Lower lobe of right lung (tissue), 2 donors: ENCODE measurements around the gene PAX9. TPM values are rescaled to one million over a fixed set of nuclear protein-coding genes. Genes with fewer than 3 reads are reported as not detected.
"Not testable (repeated sequence)": the region's sequence is repeated elsewhere in the genome, so short reads cannot be mapped to it uniquely, and the experiment has no call there.

Experiments used
- ATAC-seq, 2 donors: fragments of 200-7000 bp; cut with Tn5 transposase; one replicate each; pipeline ENCODE4 v1.9.1; 2020 to 2022; ENCODE audit warnings: mild to moderate bottlenecking in 2 of 2, moderate library complexity in 2 of 2
- DNase-seq: peaks from one replicate; pipeline ENCODE4 v3.0.0-alpha.2; 2020
- H3K27ac ChIP-seq: fragments of 200-600 bp; one replicate; pipeline ENCODE4 v1.8.0; 2022
- H3K27me3 ChIP-seq: fragments of 200-600 bp; one replicate; pipeline ENCODE4 v1.8.0; 2022; ENCODE audit warnings: low read depth
- H3K36me3 ChIP-seq: fragments of 200-600 bp; one replicate; pipeline ENCODE4 v1.8.0; 2022; ENCODE audit warnings: mild to moderate bottlenecking
- H3K4me1 ChIP-seq: fragments of 200-600 bp; one replicate; pipeline ENCODE4 v1.8.0; 2022
- H3K4me3 ChIP-seq: fragments of 200-600 bp; one replicate; pipeline ENCODE4 v1.8.0; 2022; ENCODE audit warnings: mild to moderate bottlenecking
- H3K9me3 ChIP-seq: fragments of 200-600 bp; one replicate; pipeline ENCODE4 v1.8.0; 2022
- intact Hi-C: fragments of 100-400 bp; cut with DNase I; formaldehyde crosslinking; loops from one replicate; pipeline ENCODE4 v1.11.0; 2022
- total RNA-seq: library from RNA; stranded (reverse); fragmentation: NEBNext Ultra II Directional; extraction: Animal tissue kit (Norgen Biotek cat#: 25700); gene quantifications from one replicate; pipeline ENCODE4 v1.2.1, GENCODE V29; 2021
- TF ChIP-seq, protein P1 (sequence below): fragments of 200-600 bp; IDR thresholded peaks from one replicate; pipeline ENCODE4 v1.8.0; 2022; ENCODE audit warnings: antibody characterized with exemption, mild to moderate bottlenecking
- donor health status: DM: no; HTN: yes; CAD: no; lungs with severe emphysema.

PAX9 gene
- total RNA-seq, 1 donor from 2014 or later, result 1.0 TPM

DNA sequence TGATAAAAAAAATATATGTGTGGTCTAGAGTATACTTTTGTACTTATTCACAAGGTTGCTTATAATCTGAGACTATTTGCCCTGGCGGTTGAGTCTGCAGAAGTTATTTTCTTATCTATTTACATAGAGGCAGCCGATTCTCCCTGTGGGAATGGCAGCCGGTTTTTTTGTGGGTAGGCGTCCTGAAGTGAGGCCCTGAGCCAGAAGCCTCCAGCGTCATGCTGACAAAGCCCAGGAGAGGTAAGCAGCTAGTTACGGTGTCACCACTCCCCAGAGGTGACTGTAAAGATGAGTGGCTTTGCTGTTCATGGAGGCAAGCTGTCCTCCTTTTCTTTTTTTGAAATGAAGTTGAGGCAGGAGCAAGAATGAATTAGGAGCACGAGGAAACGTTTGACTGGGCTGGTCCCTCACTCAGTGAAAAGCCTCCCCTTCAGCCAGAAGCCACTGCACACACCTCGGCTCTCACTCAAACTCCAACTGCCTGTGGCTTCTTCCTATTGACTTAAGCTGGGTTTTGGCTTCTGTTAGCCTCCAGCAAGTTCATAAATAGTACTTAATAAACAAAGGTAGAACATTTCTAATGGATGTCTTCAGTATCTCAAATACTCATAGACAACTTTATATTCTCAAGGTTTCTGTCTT, 21.5 kb downstream of the PAX9 start:
- Histone ChIP-seq H3K27me3 (no peaks in the 10 kb centered on the region), H3K4me1 (no peaks in the 10 kb centered on the region), H3K36me3 (no peaks in the 10 kb centered on the region), H3K4me3 (no peak overlapping the region), H3K27ac (no peak overlapping the region), H3K9me3 (no peaks in the 10 kb centered on the region)
- intact Hi-C loops, result no loop called here
- DNase-seq (no peak), ATAC-seq (no peak)
- TF ChIP-seq, protein P1, sequence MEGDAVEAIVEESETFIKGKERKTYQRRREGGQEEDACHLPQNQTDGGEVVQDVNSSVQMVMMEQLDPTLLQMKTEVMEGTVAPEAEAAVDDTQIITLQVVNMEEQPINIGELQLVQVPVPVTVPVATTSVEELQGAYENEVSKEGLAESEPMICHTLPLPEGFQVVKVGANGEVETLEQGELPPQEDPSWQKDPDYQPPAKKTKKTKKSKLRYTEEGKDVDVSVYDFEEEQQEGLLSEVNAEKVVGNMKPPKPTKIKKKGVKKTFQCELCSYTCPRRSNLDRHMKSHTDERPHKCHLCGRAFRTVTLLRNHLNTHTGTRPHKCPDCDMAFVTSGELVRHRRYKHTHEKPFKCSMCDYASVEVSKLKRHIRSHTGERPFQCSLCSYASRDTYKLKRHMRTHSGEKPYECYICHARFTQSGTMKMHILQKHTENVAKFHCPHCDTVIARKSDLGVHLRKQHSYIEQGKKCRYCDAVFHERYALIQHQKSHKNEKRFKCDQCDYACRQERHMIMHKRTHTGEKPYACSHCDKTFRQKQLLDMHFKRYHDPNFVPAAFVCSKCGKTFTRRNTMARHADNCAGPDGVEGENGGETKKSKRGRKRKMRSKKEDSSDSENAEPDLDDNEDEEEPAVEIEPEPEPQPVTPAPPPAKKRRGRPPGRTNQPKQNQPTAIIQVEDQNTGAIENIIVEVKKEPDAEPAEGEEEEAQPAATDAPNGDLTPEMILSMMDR, result no peak

DNA sequence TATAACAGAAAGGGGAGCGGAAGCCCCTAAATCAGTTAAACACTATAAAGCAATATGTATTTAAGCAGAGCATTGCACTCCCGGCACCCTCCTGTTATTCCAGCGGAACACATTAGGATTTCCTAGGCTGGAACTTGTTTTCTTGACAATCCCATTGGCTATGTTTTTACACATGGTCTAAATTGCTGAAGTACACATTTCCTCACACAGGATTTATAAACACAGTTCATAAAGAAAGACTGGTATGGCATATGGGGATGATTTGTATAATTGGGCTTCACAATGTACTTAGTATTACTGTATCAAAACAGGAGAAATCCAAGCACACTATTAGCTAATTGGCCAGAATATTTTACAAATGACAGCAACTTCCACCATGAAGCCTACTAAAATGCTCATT, 23.3 kb downstream of the PAX9 start:
- intact Hi-C loops, result no loop called here
- DNase-seq (no peak), ATAC-seq (no peak)
- H3K36me3 ChIP-seq, result no peaks in the 10 kb centered on the region
- H3K27ac ChIP-seq, result no peak overlapping the region
- TF ChIP-seq, protein P1, result no peak
- H3K27me3 ChIP-seq, result no peaks in the 10 kb centered on the region
- no peaks in the 10 kb centered on the region for H3K9me3 ChIP-seq
- H3K4me3 ChIP-seq, result no peak overlapping the region
- H3K4me1 ChIP-seq, result no peaks in the 10 kb centered on the region

DNA sequence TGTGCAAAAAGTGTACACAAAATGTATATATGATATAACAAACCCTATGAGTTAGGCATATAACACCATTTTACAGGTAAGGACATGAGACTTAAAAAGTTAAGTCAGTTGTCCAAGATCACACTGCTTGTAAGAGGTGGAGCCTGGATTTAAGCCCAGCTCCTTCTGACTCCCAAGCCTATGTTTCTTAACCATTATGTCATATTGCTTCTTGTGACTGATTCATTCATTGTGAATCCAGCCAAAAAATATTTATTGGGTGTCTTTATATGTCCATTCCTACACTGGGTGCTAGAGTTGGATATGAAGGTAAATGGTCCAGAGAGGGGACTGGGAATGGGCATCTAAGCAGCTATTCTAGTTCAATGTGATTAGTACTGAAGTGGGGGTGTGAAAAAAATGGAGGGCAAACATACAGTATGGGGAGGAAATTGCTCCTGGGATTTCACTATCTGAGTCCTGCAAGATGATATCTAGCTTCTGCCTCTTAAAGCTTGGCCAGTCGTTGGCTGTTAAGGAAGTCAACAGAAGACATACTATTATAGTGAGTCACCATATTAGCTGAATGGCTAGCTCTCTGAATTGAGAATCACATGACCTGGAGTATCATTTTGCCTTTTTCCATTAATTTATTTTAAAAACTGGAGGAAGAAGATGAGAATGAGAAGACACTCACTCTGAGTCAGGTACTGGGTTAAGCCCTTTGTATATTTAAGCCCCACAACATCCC, 28.8 kb downstream of the PAX9 start:
- no peak for ATAC-seq
- Histone ChIP-seq H3K9me3 (no peaks in the 10 kb centered on the region), H3K36me3 (no peaks in the 10 kb centered on the region), H3K4me1 (no peaks in the 10 kb centered on the region), H3K27ac (no peak overlapping the region), H3K27me3 (no peaks in the 10 kb centered on the region), H3K4me3 (no peak overlapping the region)
- intact Hi-C loops, result no loop called here
- DNase-seq, result no peak
- TF ChIP-seq, protein P1, result no peak

DNA sequence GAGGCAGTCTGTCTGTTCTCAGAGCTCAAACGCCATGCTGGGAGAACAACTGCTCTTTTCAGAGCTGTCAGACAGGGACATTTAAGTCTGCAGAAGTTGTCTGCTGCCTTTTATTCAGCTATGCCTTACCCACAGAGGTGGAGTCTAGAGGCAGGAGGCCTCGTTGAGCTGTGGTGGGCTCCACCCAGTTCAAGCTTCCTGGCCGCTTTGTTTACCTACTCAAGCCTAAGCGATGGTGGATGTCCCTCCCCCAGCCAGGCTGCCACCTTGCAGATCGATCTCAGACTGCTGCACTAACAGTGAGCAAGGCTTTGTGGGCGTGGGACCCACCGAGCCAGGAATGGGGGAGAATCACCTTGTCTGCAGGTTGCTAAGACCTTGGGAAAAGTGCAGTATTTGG, 37.8 kb downstream of the PAX9 start:
- ATAC-seq, DNase-seq, H3K27ac ChIP-seq, H3K4me1 ChIP-seq, H3K36me3 ChIP-seq, H3K4me3 ChIP-seq, intact Hi-C loops, H3K9me3 ChIP-seq, H3K27me3 ChIP-seq: not testable (repeated sequence)

DNA sequence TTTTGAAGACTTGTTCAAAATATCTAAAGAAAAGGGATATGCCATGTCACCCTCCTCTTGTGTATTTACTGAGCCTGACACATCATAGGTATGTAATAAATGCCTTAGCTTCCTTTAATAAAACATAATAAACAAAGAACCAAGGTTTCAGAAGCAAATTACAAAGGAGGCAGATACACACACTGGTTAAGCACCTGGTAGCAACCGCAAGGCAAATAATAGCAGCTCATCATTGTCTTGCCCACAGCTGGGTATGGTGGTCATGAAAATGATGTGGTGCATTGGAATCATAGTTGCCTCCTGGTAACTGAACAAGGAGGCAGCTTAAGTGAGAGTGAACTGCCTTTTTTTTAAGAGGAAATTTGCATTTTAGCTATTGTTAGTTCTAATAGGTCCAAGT, 39.0 kb downstream of the PAX9 start:
- Histone ChIP-seq H3K4me1 (no peaks in the 10 kb centered on the region), H3K36me3 (no peaks in the 10 kb centered on the region), H3K9me3 (no peaks in the 10 kb centered on the region), H3K27ac (no peak overlapping the region), H3K27me3 (no peaks in the 10 kb centered on the region), H3K4me3 (no peak overlapping the region)
- no peak for ATAC-seq
- intact Hi-C loops, result no loop called here
- TF ChIP-seq, protein P1, result no peak
- DNase-seq, result no peak

DNA sequence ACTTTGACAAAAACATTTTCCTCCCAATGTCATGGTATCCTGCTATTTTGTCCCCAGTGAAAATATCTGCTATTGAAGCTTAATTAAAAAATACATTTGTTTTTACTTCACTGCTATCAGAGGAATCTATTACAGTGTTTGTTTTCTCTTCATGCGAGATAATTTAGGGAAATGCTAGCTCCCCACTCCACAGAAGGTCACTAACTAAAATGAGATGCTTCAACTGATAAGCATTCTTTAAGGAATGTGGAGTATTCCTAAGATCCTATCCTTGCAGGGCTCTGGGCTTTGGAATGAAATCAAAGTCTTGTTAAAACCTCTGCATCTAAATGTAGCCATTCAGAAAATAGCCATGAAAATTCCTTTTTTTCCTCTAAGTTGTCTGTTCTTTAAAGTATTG, 39.5 kb downstream of the PAX9 start:
- TF ChIP-seq, protein P1, result no peak
- Histone ChIP-seq H3K4me1 (no peaks in the 10 kb centered on the region), H3K27me3 (no peaks in the 10 kb centered on the region), H3K4me3 (no peak overlapping the region), H3K36me3 (no peaks in the 10 kb centered on the region), H3K9me3 (no peaks in the 10 kb centered on the region), H3K27ac (no peak overlapping the region)
- intact Hi-C loops, result no loop called here
- DNase-seq (no peak), ATAC-seq (no peak)
